Measurements from ENCODE around the gene RNF144A.

Gene RNF144A

DNA sequence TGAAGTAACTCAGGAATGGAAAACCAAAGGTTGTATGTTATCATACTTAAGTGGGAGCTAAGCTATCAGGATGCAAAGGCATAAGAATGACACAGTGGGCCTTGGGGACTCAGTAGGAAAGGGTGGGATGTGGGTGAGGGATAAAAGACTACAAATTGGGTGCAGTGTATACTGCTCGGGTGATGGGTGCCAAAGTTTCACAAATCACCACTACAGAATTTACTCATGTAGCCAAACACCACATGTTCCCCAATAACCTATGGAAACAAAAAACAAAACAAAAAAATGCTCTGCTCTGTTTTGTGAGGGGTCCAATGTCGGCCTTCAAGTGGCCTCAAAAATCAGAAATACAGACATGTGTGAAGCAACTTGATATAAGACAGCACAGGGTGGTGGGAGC lies 8.9 kb upstream of the RNF144A start:
- no peak for DNase-seq (ENCODE audit: low read depth)

DNA sequence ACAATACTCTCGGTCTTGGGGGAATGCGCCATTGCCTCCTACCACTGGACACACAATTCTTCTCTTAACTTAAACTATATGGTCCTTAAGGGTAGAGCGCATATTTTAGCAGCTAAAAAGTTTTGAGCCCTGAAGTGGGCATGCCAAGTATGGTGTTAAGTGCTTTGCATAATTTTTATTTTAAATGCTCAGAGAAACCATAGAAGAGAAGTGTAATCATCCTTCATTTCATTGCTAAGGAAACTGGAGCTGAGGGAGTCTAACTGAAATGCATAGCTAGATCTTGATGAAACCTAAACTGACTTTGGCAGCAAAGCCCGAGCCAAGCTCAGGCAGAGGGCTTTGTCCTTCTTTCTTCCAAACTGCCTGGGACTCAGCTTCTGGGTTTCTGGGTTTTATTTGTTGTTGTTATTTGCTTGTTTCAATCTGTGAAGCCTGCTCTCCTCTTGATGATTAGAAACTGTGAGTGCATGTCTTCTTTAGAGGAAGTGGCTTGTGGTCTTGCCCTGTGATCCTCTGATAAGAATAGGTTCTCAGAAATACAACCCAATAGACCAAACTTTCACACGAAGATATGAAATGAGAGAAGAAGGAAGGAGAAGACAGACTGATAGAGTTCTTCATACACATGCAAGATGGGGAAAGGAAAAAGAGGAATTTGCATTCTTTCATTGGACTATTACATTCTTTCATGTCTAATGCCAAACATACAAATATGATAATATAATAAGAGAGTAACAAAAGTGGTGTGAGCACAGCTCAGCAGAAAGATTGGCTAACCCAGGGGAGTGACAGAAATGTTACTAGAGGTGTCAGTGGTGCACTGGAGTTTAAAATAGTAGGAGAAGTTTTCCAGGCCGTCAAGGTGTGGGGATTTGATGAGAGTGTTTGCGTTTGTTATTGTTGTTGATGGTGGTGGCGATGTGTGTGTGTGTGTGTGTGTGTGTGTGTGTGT lies 7.5 kb upstream of the RNF144A start:
- no peak for DNase-seq (ENCODE audit: low read depth)

DNA sequence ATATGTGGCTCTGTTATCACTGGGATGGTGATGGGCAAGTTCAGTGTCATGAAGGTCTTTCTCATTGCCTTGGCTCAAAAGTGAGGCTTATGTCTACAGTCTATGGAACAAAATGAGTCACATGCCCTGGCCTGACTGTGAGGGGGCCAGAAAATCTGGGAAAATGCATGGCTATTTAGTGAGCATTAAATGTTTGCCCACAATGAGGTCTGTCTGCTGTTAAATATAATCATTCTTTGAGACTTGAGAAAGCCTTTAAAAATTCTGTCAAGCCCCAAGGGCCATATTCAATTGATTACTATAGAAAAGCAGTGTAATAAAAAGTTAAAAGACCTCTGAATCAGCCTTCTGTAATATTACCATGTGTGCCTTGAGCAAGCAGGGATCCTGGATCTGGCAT lies 5.5 kb upstream of the RNF144A start:
- DNase-seq (ENCODE audit: low read depth) = no peak

GRCh38 chr2:6913415-6914157 lies 3.6 kb upstream of the RNF144A start:
- DNase-seq (ENCODE audit: low read depth) = no peak

- DNase-seq (ENCODE audit: low read depth) = no peak
Observed at GRCh38 chr2:6914828-6915227, 2.4 kb upstream of the RNF144A start.

DNA sequence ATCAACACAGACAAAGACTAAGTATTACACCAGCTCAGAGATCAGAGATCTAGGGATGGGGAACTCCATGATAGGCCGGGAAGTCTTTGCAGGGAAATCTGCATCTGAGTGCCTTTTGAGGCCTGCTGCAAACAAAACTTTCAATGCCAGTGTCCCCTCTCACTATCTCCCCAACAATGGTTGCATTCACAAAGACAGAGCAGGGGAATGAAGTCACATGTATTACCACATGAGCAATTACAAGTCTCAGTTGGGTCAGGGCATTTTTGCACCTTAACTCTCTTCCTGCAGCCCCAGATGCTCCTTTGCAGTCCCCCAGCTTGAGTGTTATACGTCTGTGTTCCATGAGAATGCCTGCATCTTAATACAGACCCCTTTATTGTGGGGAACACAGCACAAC lies 1.8 kb upstream of the RNF144A start:
- no peak for DNase-seq (ENCODE audit: low read depth)

DNA sequence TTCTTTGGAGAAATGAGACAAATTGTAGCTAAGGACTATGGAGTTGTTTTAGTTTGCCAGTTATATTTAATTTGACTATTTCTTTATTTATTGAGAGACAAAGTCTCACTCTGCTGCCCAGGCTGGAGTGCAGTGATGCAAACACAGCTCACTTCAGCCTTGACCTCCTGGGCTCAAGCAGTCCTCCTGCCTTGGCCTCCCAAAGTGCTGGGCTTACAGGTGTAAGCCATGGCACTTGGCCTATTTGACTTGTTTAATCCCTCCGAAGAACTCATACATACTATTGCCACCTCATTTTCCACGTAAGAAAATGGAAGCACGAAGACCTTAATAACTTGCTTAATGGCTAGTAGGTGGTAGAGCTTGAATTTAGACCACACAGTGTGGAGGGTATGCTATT lies 988 bp upstream of the RNF144A start:
- no peak for DNase-seq (ENCODE audit: low read depth)

- DNase-seq (ENCODE audit: low read depth) = no peak
Observed at GRCh38 chr2:6916736-6917070, 509 bp upstream of the RNF144A start.

GRCh38 chr2:6917761-6918421 lies 679 bp downstream of the RNF144A start:
- no peak for DNase-seq (ENCODE audit: low read depth)

GRCh38 chr2:6919901-6920742 lies 2.9 kb downstream of the RNF144A start:
- DNase-seq (ENCODE audit: low read depth) = no peak

DNA sequence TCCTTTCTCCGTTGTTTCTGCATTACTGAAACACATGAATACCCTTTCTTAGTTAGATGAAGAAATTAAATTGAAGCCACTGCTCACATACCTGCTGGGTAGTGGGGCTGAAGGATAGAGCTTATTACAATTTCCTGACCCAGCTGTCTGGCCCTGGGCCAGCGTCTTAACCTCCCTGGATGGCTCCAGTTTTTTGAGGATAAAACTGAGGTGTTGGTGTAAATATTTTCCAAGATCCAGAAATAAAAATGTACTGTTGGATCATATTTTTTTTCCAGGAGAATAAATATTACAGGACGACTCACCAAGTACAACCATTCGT lies 3.5 kb downstream of the RNF144A start:
- no peak for DNase-seq (ENCODE audit: low read depth)

GRCh38 chr2:6921321-6921922 lies 4.2 kb downstream of the RNF144A start:
- DNase-seq (ENCODE audit: low read depth) = no peak

DNA sequence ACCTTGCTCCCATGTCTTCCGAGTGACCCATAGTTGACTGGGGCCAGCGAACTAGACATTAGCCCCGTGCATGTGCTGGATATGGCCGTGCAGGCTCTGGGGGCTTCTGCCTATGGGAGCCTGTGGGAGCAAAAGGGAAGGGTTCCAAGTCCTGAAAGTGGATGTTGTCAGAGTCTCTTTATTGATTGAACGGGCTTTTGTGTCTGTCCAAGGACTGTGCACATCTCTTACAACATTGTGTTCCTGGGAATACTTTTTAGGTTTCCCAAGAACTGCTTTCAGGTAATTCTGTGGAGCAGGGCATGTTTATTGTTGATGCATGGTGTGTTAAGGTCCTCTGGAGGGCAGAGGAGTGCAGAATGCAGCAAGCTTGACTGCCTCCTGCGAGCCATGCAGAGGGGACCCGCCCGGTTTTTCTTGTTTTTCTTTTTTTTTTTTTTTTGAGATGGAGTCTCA lies 5.0 kb downstream of the RNF144A start:
- no peak for DNase-seq (ENCODE audit: low read depth)

- DNase-seq (ENCODE audit: low read depth) = no peak
Observed at GRCh38 chr2:6923319-6923718, 6.1 kb downstream of the RNF144A start.

GRCh38 chr2:6924101-6924923 lies 7.1 kb downstream of the RNF144A start:
- DNase-seq (ENCODE audit: low read depth) = no peak

- DNase-seq (ENCODE audit: low read depth) = no peak
Observed at GRCh38 chr2:6924924-6925409, 7.8 kb downstream of the RNF144A start.

DNA sequence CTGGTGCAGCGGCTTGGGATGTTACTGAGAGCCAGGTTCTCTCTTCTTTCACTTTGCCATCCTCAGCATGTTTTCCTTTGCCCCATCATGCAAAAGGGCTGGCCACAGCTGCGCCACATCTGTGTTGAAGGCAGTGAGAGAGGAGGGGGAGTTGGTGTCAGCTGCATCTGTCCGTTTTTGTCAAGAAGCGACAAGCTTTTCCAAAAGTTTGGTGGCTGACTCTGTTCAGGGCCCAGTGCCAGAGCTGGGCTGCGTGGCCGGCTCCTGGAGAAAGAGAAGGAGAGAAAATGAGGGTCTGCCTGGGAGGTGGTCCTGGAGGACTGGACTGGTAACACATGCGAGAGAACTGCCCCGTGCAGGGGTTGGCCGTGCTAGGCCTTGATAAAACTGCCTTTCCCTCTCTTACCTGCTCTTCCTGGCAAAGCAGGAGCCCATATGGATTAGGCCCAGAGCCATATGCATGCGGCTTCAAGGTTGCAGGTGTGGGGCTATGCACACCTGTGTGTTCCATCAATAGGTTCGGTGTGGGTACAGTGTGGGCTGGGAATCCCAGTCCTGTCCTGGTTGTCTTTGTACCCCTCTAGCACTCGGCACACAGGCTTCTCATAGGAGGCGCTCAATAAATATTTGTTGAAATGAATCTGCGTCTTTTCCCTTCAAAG lies 9.0 kb downstream of the RNF144A start:
- DNase-seq (ENCODE audit: low read depth) = no peak

GRCh38 chr2:6927186-6927585 lies 10.0 kb downstream of the RNF144A start:
- no peak for DNase-seq (ENCODE audit: low read depth)

DNA sequence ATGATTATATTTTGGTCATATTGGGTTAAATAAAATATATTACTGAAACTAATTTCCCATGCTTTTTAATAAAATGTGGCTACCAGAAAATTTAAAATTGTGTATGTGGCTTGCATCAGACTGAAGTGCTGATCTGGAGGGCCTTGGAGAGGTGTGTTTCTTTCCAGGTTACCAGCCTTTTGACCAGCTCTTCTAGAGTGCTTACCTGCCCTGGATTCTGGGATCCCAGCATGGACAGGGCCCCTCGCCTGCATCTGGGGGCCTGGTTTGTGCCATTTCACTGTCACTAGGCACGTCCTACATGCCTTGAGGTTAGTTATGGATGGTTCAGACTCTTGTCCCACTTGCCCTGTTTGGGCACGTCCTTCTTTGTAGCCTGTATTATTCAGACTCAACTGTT lies 10.5 kb downstream of the RNF144A start:
- no peak for DNase-seq (ENCODE audit: low read depth)

DNA sequence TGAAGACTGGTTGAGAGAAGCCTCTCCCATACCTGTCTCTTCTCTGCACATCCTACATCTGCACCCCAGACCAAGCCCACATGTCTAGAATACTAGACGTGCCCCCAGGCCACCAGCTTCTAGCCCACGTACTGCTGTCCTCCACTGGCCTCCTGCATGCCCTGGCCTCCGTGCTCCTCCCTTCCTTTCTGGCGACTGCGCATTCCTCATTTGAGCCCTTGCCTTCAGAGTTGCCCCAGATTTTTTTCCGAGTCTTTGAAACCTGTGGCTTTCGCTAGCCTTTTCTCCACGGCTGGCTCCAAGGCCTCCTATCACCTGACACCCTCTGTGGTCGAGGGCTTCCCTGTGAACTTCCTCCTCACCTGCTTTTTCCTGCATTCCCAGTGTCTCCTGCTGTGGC lies 11.2 kb downstream of the RNF144A start:
- DNase-seq (ENCODE audit: low read depth) = no peak
